ENCODE results near the gene BACH2. TPM values are rescaled to one million over a fixed set of nuclear protein-coding genes. Genes with fewer than 3 reads are reported as not detected.

BACH2 gene
- total and polyA plus RNA-seq, 2 of the 8 experiments (the other 6 are each of a cell fraction or from before 2014, with no cell fraction given), result 1.9 to 5.9 TPM

GRCh38 chr6:90098627-90099026 is 198.0 kb downstream of the BACH2 start (continued):
- TF ChIP-seq RNF2 (IDR thresholded peaks at IDR 0.05; ENCODE audit: borderline replicate concordance, low read depth, low read length, missing control alignments, poor library complexity, severe bottlenecking), result no peak
- TF ChIP-seq ZNF274 (IDR thresholded peaks at IDR 0.05; ENCODE audit: borderline replicate concordance, extremely low read depth, low read length), result no peak
